Endometrium (tissue), 2 donors: Measurements from ENCODE around the gene CLDN8.

ENCODE experiments used
- FAIRE-seq: peaks from 2 replicates; lab custom pipeline; 2012; peaks lifted over from hg19 to GRCh38; lab: Jason Lieb, UNC
- donor health status: control.
- donor health status: control.

Gene CLDN8

GRCh38 chr21:30216041-30216723, at the start of gene CLDN8:
Gene CLDN8, minus strand, starts transcription at chr21:30216097. Its CDS starts 172 bp downstream, at chr21:30215925.
- FAIRE-seq = no peak

DNA sequence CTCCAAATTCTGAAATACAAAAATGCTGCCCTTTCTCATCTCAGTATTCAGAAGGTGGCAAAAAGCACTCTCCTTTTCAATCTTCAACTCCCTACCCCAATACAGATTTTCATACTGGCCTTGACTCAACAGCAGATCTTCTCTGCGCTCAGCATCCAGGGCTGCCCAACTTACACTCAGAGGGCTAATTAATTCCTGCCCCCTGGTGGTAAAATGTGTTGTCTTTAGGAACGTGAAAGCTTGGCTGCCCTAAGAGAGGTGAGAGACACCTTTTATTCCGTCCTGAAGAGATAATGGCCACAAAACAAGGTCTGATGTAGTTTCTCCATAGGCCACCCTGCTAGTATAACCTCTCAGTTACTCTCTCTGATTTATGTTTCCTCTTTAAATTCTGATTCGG, 41.9 kb upstream of the CLDN8 start:
- no peak for FAIRE-seq

- no peak for FAIRE-seq
Observed at GRCh38 chr21:30256100-30256499, 40.2 kb upstream of the CLDN8 start.

- FAIRE-seq = no peak
Observed at GRCh38 chr21:30255679-30256078, 39.8 kb upstream of the CLDN8 start.

- FAIRE-seq = no peak
Observed at GRCh38 chr21:30251781-30252180, 35.9 kb upstream of the CLDN8 start.

DNA sequence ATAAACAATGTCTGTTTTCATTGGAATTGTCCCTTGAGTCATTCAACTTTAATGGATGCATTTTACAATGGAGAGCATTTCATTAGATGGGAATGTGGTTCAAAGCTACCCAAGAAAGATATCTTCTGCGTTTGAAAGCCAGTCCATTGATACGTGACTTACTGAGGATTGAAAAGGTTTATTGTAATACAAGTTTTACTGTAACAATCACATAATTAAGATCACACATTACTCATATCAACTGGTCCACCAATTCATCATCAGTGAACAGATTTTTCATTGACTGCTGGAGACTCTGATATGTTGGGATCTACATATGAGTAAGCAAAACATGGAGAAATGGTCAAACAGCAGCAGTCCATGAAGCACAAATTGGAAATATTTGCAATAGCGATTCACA, 34.0 kb upstream of the CLDN8 start:
- no peak for FAIRE-seq

- FAIRE-seq = no peak
Observed at GRCh38 chr21:30248844-30249243, 32.9 kb upstream of the CLDN8 start.

DNA sequence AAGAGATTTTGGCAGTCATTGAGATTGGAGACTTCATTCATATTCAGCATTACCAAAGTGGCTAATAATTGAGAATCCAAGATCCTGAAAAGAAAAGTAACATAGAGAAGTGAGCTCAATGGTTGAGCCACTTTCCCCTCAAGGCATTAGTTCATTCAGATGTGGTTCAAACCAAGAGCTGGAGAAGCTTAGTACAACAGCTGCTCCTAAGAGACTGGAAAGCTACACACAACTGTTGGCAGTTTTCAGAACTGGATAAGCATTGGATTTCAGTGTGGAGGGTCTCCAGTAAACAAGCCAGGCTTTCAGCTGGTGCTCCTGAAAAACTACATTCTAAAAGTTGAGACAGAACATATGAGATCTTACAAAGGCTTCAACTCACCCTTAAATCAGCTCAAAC, 29.2 kb upstream of the CLDN8 start:
- no peak for FAIRE-seq

DNA sequence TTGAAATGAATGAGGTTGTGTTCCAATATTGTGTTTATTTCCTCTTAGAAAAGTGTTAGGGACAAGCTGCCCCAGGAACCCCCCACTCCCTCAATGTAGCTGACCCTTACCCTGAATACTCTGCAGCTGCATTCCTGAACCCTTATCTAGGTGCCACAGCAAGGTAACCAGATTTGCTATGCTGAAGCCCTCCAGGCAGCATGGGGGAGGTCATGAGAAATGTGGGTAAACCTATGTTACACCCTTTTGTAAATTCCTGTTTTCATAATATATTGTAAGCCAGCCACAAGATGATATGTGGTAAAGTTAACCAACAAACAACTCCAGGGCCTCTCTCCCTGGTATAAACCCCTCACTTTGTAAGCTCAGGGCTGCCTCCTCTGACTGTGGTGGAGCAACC, 27.8 kb upstream of the CLDN8 start:
- no peak for FAIRE-seq

DNA sequence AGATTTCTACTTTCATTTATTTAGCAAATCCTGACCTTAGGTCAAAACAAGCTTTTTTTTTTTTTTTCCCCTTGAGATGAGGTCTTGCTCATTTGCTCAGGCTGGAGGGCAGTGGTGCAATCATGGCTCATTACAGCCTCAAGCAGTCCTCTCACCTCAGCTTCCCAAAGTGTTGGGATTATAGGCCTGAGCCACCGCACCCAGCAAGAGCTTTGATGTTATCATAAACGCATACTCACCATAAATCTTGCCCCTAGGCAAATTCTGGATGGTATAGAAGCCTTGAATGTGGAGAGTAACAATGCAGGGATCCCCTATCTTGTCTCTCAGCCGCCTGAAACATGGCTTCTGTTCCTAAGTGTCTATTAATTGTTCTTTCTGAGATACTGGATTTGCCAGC, 24.8 kb upstream of the CLDN8 start:
- FAIRE-seq = no peak

GRCh38 chr21:30238168-30238567, 22.3 kb upstream of the CLDN8 start:
- FAIRE-seq = no peak

GRCh38 chr21:30234643-30235042, 18.7 kb upstream of the CLDN8 start:
- no peak for FAIRE-seq

- FAIRE-seq = no peak
Observed at GRCh38 chr21:30234050-30234449, 18.2 kb upstream of the CLDN8 start.

GRCh38 chr21:30233228-30234020, 17.5 kb upstream of the CLDN8 start:
- FAIRE-seq = no peak

DNA sequence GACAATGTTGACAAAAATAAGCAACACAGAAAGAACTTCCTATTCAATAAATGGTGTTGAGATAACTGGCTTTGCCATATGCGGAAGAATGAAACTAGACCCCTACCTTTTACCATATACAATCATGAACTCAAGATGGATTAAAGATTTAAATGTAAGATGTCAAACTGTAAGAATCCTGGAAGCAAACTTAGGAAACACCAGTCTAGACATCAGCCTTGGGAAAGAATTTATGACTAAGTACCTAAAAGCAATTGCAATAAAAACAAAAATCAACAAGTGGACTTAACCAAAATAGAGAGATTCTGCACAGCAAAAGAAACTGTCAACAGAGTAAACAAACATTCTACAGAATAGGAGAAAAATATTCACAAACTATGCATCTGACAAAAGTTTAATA, 16.1 kb upstream of the CLDN8 start:
- FAIRE-seq = no peak

GRCh38 chr21:30227633-30228404, 11.9 kb upstream of the CLDN8 start:
- no peak for FAIRE-seq

DNA sequence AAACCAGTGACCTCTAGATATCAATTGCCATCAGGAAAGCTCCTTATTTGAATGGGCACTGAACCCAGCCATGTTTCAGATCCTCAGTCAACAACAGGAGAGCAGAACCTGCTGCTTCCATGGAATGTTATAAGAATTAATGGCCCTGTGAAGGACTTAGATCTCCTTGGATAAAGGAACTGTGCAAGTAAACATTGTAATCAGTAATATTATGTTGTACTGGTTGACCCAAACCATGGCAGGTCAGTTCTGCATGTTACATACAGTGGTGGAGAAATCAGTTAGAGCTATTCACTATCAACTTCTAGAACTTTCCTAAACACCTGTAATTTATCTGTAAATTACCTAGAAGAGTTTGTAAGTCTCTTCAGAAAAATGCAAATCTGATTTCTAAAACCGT, 11.2 kb upstream of the CLDN8 start:
- no peak for FAIRE-seq

GRCh38 chr21:30223596-30223995, 7.7 kb upstream of the CLDN8 start:
- no peak for FAIRE-seq

GRCh38 chr21:30222724-30223123, 6.8 kb upstream of the CLDN8 start:
- no peak for FAIRE-seq

DNA sequence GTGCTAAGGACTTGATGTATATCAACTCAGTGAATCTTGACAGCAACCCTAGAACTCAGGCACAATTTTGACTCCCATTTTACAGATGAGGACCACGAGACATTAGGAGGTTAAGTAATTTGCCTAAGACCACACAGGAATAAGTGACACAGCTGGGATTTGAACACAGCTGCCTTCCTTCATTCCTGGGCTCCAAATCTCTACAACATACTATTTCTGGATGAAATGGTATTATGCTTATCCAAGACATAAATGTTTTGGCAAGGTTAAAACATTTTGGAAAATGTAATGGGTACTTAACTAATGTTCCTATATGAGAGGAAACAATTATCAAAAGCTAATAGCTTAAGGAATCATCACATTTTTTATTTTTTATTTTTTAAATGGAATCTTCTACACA, 4.8 kb downstream of the CLDN8 start:
- no peak for FAIRE-seq

- no peak for FAIRE-seq
Observed at GRCh38 chr21:30209601-30210000, 6.3 kb downstream of the CLDN8 start.

GRCh38 chr21:30207252-30207579, 8.7 kb downstream of the CLDN8 start:
- no peak for FAIRE-seq

GRCh38 chr21:30206551-30207251, 9.2 kb downstream of the CLDN8 start:
- no peak for FAIRE-seq
